ENCODE measurements around the gene NOTCH2. TPM values are rescaled to one million over a fixed set of nuclear protein-coding genes. Genes with fewer than 3 reads are reported as not detected.

The NOTCH2 gene
- total RNA-seq, 1 experiment from 2014 or later: 61.5 TPM

DNA sequence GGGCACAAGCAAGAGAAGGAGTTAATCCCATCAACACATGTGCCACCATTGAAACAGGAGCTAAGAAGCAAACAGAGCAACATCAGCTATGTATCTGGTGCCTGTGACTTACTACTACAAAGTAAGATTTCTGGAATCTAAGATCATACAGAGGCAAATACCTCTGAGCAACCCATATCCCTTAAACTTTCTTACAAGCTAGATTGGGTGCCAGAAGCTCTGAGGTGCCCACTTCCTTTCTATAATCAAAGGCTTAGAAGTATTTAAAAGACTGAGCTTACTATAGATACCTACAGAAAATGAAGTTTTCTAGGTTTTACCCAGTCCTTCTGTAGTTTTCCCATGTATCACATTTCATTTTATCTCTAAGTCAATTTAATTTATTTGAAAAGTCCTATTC lies 128.8 kb downstream of the NOTCH2 start:
- Histone ChIP-seq H4K20me1 (ENCODE audit: low read length) (no peaks in the 10 kb centered on the region), H3K4me2 (ENCODE audit: low read length) (no peak overlapping the region), H3K79me2 (ENCODE audit: low read length) (no peaks in the 10 kb centered on the region), H3K4me1 (ENCODE audit: insufficient read depth, low read length) (no peaks in the 10 kb centered on the region), H3K27ac (ENCODE audit: low read length) (no peak overlapping the region), H3F3A (ENCODE audit: low read length, unreplicated experiment) (no peaks in the 10 kb centered on the region), H3K4me3 (ENCODE audit: low read length) (no peak overlapping the region), H3K9me2 (replicated peaks; ENCODE audit: low read length) (no peaks in the 10 kb centered on the region), H2AFZ (ENCODE audit: low read length) (no peak overlapping the region), H3K9ac (ENCODE audit: low read length) (no peak overlapping the region), H3K27me3 (ENCODE audit: low read length) (no peaks in the 10 kb centered on the region), H3K36me3 (ENCODE audit: low read depth, low read length) (peaks cover 36% of the 10 kb centered on the region), H3K9me3 (ENCODE audit: low read length) (no peaks in the 10 kb centered on the region)
- ChIA-PET CTCF (no interaction called here), POLR2A (ENCODE audit: unreplicated experiment) (no interaction called here)
- ATAC-seq (no peak), DNase-seq (no peak)
- intact Hi-C loops (cut with micrococcal nuclease): no loop called here
- no peak for TF ChIP-seq EZH2phosphoT487 (IDR thresholded peaks at IDR 0.05; ENCODE audit: borderline replicate concordance, low read length)
- no peak for TF ChIP-seq EZH2 (IDR thresholded peaks at IDR 0.05; ENCODE audit: low read length, unreplicated experiment)
- TF ChIP-seq, protein P1, sequence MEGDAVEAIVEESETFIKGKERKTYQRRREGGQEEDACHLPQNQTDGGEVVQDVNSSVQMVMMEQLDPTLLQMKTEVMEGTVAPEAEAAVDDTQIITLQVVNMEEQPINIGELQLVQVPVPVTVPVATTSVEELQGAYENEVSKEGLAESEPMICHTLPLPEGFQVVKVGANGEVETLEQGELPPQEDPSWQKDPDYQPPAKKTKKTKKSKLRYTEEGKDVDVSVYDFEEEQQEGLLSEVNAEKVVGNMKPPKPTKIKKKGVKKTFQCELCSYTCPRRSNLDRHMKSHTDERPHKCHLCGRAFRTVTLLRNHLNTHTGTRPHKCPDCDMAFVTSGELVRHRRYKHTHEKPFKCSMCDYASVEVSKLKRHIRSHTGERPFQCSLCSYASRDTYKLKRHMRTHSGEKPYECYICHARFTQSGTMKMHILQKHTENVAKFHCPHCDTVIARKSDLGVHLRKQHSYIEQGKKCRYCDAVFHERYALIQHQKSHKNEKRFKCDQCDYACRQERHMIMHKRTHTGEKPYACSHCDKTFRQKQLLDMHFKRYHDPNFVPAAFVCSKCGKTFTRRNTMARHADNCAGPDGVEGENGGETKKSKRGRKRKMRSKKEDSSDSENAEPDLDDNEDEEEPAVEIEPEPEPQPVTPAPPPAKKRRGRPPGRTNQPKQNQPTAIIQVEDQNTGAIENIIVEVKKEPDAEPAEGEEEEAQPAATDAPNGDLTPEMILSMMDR (conservative IDR thresholded peaks at IDR 0.05; ENCODE audit: low read depth, low read length): no peak
- no TSS peak for BruUV-seq (replicated peaks)

DNA sequence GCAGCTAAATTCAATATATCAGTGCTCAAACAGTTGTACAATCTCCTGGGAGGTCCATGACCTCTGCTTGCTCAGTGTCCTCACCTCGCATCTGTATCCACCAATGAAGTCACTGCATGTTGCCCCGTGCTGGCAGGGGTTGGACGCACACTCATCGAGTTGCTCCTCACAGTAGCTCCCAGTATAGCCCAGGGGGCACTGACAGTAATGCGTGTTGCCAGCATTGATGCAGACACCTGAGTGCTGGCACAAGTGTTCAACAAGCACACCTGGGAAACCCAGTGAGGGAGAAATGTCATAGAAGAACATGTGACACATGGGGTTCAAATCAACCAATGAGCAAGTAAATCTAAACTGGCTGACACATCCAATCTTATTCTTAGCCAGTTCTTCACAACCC lies 132.3 kb downstream of the NOTCH2 start:
- H3K4me1 ChIP-seq (ENCODE audit: insufficient read depth, low read length): no peaks in the 10 kb centered on the region
- H4K20me1 ChIP-seq (ENCODE audit: low read length): no peaks in the 10 kb centered on the region
- H3K4me2 ChIP-seq (ENCODE audit: low read length): no peak overlapping the region
- no peak for ATAC-seq
- H3K27me3 ChIP-seq (ENCODE audit: low read length): no peaks in the 10 kb centered on the region
- no peaks in the 10 kb centered on the region for H3K9me2 ChIP-seq (replicated peaks; ENCODE audit: low read length)
- intact Hi-C loops (cut with micrococcal nuclease): no loop called here
- DNase-seq: no peak
- BruUV-seq (replicated peaks): no TSS peak
- no peak overlapping the region for H3K27ac ChIP-seq (ENCODE audit: low read length)
- ChIA-PET POLR2A (ENCODE audit: unreplicated experiment) (no interaction called here), CTCF (no interaction called here)
- no peaks in the 10 kb centered on the region for H3K79me2 ChIP-seq (ENCODE audit: low read length)
- no peak overlapping the region for H3K4me3 ChIP-seq (ENCODE audit: low read length)
- TF ChIP-seq EZH2phosphoT487 (IDR thresholded peaks at IDR 0.05; ENCODE audit: borderline replicate concordance, low read length) (no peak), EZH2 (IDR thresholded peaks at IDR 0.05; ENCODE audit: low read length, unreplicated experiment) (no peak)
- TF ChIP-seq, protein P1 (conservative IDR thresholded peaks at IDR 0.05; ENCODE audit: low read depth, low read length): no peak
- H3K9me3 ChIP-seq (ENCODE audit: low read length): no peaks in the 10 kb centered on the region; the same call in 1 of the 2 replicates
- peaks cover 68% of the 10 kb centered on the region for H3K36me3 ChIP-seq (ENCODE audit: low read depth, low read length)
- H3K9ac ChIP-seq (ENCODE audit: low read length): no peak overlapping the region
- no peak overlapping the region for H2AFZ ChIP-seq (ENCODE audit: low read length)
- H3F3A ChIP-seq (ENCODE audit: low read length, unreplicated experiment): no peaks in the 10 kb centered on the region

DNA sequence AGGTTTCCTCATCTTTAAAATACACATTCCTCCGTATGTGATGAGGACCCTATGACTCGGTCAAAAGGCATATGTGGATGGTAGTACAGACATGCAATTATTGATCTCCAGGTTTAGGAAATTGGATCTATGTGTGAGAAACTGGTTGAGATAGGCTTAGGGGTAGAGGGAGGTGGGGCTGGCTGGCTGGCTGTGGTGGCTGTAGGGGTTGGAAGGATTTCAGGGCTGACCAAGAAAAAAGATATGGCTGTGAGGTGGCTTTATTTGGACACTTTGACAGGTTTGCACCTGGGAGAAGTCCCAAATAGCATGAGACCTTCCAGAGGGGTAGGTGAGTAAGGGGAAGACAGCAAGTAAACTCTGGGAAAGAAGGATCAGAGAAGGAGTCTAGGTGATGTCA lies 133.5 kb downstream of the NOTCH2 start:
- no peak overlapping the region for H3K9ac ChIP-seq (ENCODE audit: low read length)
- H3K9me2 ChIP-seq (replicated peaks; ENCODE audit: low read length): no peaks in the 10 kb centered on the region
- BruUV-seq (replicated peaks): no TSS peak
- no peaks in the 10 kb centered on the region; the same call in 1 of the 2 replicates for H3K9me3 ChIP-seq (ENCODE audit: low read length)
- no peak overlapping the region for H3K27ac ChIP-seq (ENCODE audit: low read length)
- TF ChIP-seq EZH2phosphoT487 (IDR thresholded peaks at IDR 0.05; ENCODE audit: borderline replicate concordance, low read length): no peak
- TF ChIP-seq, protein P1 (conservative IDR thresholded peaks at IDR 0.05; ENCODE audit: low read depth, low read length): no peak
- TF ChIP-seq EZH2 (IDR thresholded peaks at IDR 0.05; ENCODE audit: low read length, unreplicated experiment): no peak
- H3K4me1 ChIP-seq (ENCODE audit: insufficient read depth, low read length): no peaks in the 10 kb centered on the region
- POLR2A ChIA-PET (ENCODE audit: unreplicated experiment): no interaction called here
- no peaks in the 10 kb centered on the region for H3K79me2 ChIP-seq (ENCODE audit: low read length)
- DNase-seq (no peak), ATAC-seq (no peak)
- no peak overlapping the region for H3K4me3 ChIP-seq (ENCODE audit: low read length)
- no peaks in the 10 kb centered on the region for H3K27me3 ChIP-seq (ENCODE audit: low read length)
- CTCF ChIA-PET: no interaction called here
- H4K20me1 ChIP-seq (ENCODE audit: low read length): no peaks in the 10 kb centered on the region
- H2AFZ ChIP-seq (ENCODE audit: low read length): no peak overlapping the region
- peaks cover 68% of the 10 kb centered on the region for H3K36me3 ChIP-seq (ENCODE audit: low read depth, low read length)
- no peak overlapping the region for H3K4me2 ChIP-seq (ENCODE audit: low read length)
- no peaks in the 10 kb centered on the region for H3F3A ChIP-seq (ENCODE audit: low read length, unreplicated experiment)
- intact Hi-C loops (cut with micrococcal nuclease): no loop called here

All from PC-3 (cell line).